Stimulated activated CD4-positive, alpha-beta T cell treated with anti-CD3 and anti-CD28 coated beads, Interleukin-4, amount 100 ng/mL, for 48 hours (primary cell): Measurements from ENCODE around the gene FBXO2.

Experiments used
- DNase-seq, 2 donors: peaks; one replicate each; pipeline ENCODE4 v3.0.0-alpha.2; 2020; ENCODE audit warnings: low read depth in 2 of 2

The FBXO2 gene

DNA sequence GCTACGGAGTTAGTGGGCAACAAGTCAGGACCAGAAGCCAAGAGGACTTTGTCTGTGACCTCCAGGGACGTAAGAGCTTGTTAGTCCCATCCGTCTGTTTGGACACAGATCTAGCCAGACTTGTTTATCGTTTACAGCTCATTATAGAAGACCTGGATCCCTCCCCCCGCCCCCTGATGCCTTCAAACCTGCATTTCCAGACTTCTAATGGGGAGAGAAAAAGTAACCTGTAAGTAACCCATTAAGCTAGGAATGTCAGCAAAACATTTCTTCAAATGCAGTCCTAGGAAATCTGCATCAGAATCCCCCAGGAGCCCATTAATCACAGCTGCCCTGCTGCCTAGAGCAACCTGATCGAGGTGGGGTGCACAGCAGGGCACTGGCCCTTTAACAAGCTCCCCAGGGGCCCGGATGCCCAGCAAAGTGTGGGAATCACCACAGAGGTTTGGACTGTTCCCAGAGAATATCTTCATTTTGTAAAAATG, 28.1 kb upstream of the FBXO2 start:
- DNase-seq, result no peak

DNA sequence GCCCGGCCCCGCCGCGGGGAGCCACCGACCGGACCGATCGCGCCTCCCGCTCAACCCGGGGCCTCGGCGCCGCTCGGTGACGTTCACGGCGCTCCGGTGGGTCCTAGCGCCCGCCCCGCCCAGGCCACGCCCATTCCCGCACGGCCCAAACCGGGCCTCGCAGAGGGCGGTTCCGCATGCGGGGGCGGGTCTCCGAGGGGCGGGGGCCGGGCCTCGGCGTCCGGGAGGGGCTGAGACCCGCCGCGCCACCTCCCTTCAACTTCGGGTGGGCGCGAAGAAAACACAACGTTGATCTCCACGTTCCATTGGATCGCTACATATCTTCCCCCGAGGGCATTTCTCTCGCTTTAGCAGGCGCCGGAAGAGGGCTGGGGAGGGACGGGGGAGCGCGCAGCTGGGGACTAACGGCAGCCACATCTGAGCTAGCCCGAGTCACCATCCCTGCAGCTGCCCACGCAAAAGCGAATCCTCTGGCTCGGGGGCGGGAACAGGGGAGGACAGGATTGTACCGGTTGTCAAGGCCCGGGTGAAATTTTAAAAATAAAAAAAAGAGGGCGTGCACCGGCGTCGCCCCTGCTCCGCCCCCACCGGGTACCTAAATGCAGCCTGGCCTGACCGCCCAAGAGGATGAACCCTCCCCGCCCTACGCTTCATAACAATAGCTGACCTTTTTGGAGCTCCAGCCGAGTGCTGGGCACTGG, 27.0 kb upstream of the FBXO2 start, which contains the start of gene MAD2L2:
MAD2L2 (minus strand) TSS at position 78 of the 701 bp plus-strand sequence. CDS start 547 bp downstream, outside the sequence.
- peak; percentile 89 to 90 for DNase-seq

GRCh38 chr1:11680270-11681070, 26.2 kb upstream of the FBXO2 start:
- no peak for DNase-seq

DNA sequence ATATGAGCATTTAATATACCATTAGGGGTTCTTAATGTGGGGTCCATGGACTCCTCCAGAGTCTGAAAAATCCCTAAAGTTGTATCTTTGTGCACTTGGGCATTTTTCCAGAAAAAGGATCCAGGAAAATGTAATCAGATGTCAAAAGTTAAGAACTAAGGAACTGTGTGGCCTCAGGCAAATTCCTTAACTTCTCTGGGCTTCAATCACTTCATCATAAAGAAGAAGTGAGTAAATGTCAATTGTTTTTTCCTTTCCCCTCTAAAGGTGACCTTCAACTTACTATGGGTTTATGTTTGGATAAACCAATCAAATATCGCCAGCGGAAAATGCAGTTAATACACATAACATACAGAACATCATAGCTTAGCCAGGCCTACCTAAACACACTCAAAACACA, 24.2 kb upstream of the FBXO2 start:
- no peak for DNase-seq

- DNase-seq, result no peak
Measured at GRCh38 chr1:11676386-11677103, 22.3 kb upstream of the FBXO2 start.

DNA sequence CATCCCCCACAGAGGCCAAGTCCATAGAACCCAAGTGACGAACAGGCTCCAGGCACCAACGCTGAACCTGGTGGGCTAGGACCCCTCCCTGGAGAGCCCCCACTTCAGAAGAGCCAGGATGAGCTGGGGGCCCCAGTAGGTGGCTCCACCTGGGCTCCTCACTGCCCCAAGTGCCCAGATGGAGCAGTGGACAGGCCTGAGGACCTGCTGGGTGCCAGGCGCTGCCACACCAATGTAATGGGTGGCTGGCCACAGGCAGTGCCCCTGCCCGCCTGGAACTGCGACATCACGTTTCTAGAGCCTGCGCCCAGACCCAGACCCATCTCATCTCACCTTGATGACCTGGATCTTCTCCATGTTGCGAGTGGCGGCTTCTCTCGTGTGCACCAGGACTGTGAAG, 21.1 kb upstream of the FBXO2 start:
- DNase-seq, result no peak

GRCh38 chr1:11674488-11674887, 20.3 kb upstream of the FBXO2 start:
- no peak for DNase-seq

GRCh38 chr1:11673089-11673769, 19.0 kb upstream of the FBXO2 start:
- DNase-seq, result no peak

- DNase-seq, result no peak
Measured at GRCh38 chr1:11671544-11672286, 17.5 kb upstream of the FBXO2 start.

DNA sequence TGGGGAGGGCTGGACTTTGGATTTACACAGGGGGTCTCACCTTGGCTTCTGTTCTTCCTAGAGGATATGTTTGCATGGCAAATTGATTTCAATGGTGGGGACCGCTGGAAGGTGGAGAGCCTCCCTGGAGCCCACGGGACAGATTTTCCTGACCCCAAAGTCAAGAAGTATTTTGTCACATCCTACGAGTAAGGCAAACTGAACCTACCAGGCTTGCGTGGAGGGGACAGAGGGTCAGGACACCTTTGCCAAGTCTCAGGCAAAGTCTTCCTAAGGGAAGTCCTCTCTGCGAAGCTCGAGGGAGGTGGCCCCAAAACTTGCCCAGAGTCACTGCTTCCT, 16.9 kb upstream of the FBXO2 start:
- DNase-seq, result no peak

GRCh38 chr1:11670747-11671146, 16.5 kb upstream of the FBXO2 start:
- DNase-seq, result no peak

GRCh38 chr1:11668516-11668915, 14.3 kb upstream of the FBXO2 start:
- DNase-seq, result no peak

- DNase-seq, result peak in 1 of 2 donors; percentile 36
Measured at GRCh38 chr1:11664336-11665065, 10.3 kb upstream of the FBXO2 start.

GRCh38 chr1:11661103-11661502, 6.9 kb upstream of the FBXO2 start:
- no peak for DNase-seq

- DNase-seq, result no peak
Measured at GRCh38 chr1:11659748-11660147, 5.5 kb upstream of the FBXO2 start.

- no peak for DNase-seq
Measured at GRCh38 chr1:11658542-11658941, 4.3 kb upstream of the FBXO2 start.

DNA sequence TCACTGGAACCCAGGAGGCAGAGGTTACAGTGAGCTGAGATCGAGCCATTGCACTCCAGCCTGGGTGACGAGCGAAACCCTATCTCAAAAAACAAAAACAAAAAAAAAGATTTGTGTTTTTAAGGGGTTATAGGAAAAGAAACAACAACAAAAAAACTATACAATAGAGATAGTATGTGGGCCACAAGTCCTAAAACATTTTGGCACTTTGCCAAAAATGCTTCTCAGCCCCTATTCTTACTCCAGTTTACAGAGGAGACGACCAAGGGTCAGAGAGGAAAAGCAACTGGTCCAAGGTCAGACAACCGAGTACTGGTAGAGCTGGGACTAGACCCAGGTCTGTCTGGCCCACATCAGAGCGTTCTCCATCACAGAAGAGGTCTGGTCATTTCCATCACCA, 3.4 kb upstream of the FBXO2 start:
- DNase-seq, result no peak

GRCh38 chr1:11654939-11655808, 945 bp upstream of the FBXO2 start:
- no peak for DNase-seq

DNA sequence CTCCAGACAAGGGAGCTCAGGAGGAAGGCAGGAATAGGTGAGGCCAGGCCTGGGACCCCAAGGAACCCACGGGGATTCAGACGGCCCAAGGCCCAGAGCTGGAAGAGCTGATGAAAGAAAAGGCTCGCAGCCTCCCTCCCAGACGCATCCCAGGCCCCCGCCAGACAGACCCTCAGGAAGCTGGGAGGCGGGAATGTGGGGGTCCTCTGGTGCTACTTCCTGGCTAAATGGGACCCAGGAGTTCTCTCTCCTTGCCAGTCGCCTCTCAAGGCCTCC, 430 bp downstream of the FBXO2 start:
- DNase-seq, result no peak
